Neural cell (in vitro differentiated cells): ENCODE results near the gene CROCC. TPM values are rescaled to one million over a fixed set of nuclear protein-coding genes. Genes with fewer than 3 reads are reported as not detected.
"Not testable (repeated sequence)": the region's sequence is repeated elsewhere in the genome, so short reads cannot be mapped to it uniquely, and the experiment has no call there.

Experiments
- H2AFZ ChIP-seq: fragments of 200-600, 300-800 bp; sonication (generic), shearing (Covaris generic); 2 replicates; pipeline ENCODE4 v1.6.0; 2014; ENCODE audit warnings: low read depth, mild to moderate bottlenecking, antibody characterized with exemption, low read length, moderate library complexity
- H3F3A ChIP-seq: fragments of 200-600 bp; shearing (Covaris generic); 2 replicates; pipeline ENCODE4 v1.6.1; 2016; ENCODE audit warnings: mild to moderate bottlenecking, moderate library complexity, mixed read lengths, antibody characterized with exemption, low read length; ENCODE audit not compliant: insufficient read depth, poor library complexity, severe bottlenecking
- H3K27ac ChIP-seq: fragments of 200-600, 300-800 bp; sonication (generic), shearing (Covaris generic); 2 replicates; pipeline ENCODE4 v1.5.1; 2014; ENCODE audit warnings: mild to moderate bottlenecking, low read length, moderate library complexity
- H3K27me3 ChIP-seq: fragments of 300-800, 200-600 bp; sonication (generic), shearing (Covaris generic); 2 replicates; pipeline ENCODE4 v1.6.0; 2014; ENCODE audit warnings: mild to moderate bottlenecking, low read depth, low read length, moderate library complexity; ENCODE audit not compliant: insufficient read depth
- H3K36me3 ChIP-seq: fragments of 300-800, 200-600 bp; sonication (generic), shearing (Covaris generic); 2 replicates; pipeline ENCODE4 v1.5.1; 2014; ENCODE audit warnings: mild to moderate bottlenecking, antibody characterized with exemption, low read length, moderate library complexity; ENCODE audit not compliant: insufficient read depth
- H3K4me2 ChIP-seq: fragments of 300-800, 200-600 bp; sonication (generic), shearing (Covaris generic); 2 replicates; pipeline ENCODE4 v1.6.0; 2014; ENCODE audit warnings: mild to moderate bottlenecking, low read length
- H3K4me3 ChIP-seq: fragments of 300-800, 200-600 bp; sonication (generic), shearing (Covaris generic); 2 replicates; pipeline ENCODE4 v1.5.1; 2014; ENCODE audit warnings: mild to moderate bottlenecking, low read length, moderate library complexity
- H3K79me2 ChIP-seq: fragments of 200-600 bp; shearing (Covaris generic); replicated peaks from 2 replicates; pipeline ENCODE4 v1.6.0; 2014; ENCODE audit warnings: mild to moderate bottlenecking, low read length, moderate library complexity; ENCODE audit not compliant: insufficient read depth
- H3K9ac ChIP-seq: fragments of 300-800, 200-600 bp; sonication (generic), shearing (Covaris generic); 2 replicates; pipeline ENCODE4 v1.6.1; 2016; ENCODE audit warnings: mild to moderate bottlenecking, low read length, mixed read lengths
- H3K9me2 ChIP-seq: fragments of 200-600 bp; shearing (Covaris generic); 2 replicates; pipeline ENCODE4 v1.6.1; 2016; ENCODE audit warnings: mild to moderate bottlenecking, low read length, mixed read lengths; ENCODE audit not compliant: insufficient read depth
- H3K9me3 ChIP-seq: fragments of 200-600, 300-800 bp; sonication (generic), shearing (Covaris generic); 2 replicates; pipeline ENCODE4 v1.6.1; 2016; ENCODE audit warnings: mild to moderate bottlenecking, mixed run types, low read length, moderate library complexity, mixed read lengths
- H4K20me1 ChIP-seq: fragments of 200-600 bp; shearing (Covaris generic); 2 replicates; pipeline ENCODE4 v1.6.1; 2016; ENCODE audit warnings: mild to moderate bottlenecking, mixed run types; ENCODE audit not compliant: insufficient read depth
- EP300 ChIP-seq: fragments of 450-650 bp; conservative IDR thresholded peaks from 2 replicates; pipeline ENCODE4 v1.6.1; 2014; ENCODE audit warnings: antibody characterized with exemption, mild to moderate bottlenecking, moderate library complexity; ENCODE audit not compliant: poor library complexity, severe bottlenecking
- EZH2 ChIP-seq: fragments of 200-600, 300-800 bp; shearing (Covaris generic), sonication (generic); IDR thresholded peaks from 2 replicates; pipeline ENCODE4 v1.6.1; 2014; ENCODE audit warnings: antibody characterized with exemption, low read length, borderline replicate concordance, mild to moderate bottlenecking; ENCODE audit not compliant: insufficient read depth, poor library complexity, severe bottlenecking
- MXI1 ChIP-seq: fragments of 450-650 bp; conservative IDR thresholded peaks from 2 replicates; pipeline ENCODE4 v1.6.1; 2014; ENCODE audit warnings: antibody characterized with exemption, mild to moderate bottlenecking; ENCODE audit not compliant: poor library complexity, severe bottlenecking
- POLR2AphosphoS5 ChIP-seq: IDR thresholded peaks from 2 replicates; pipeline ENCODE4 v1.6.1; 2012
- RAD21 ChIP-seq: fragments of 450-650 bp; conservative IDR thresholded peaks from 2 replicates; pipeline ENCODE4 v1.6.1; 2014; ENCODE audit warnings: antibody characterized with exemption, mild to moderate bottlenecking, moderate library complexity
- SMC3 ChIP-seq: fragments of 450-650 bp; conservative IDR thresholded peaks from 2 replicates; pipeline ENCODE4 v1.6.1; 2014; ENCODE audit warnings: antibody characterized with exemption, mild to moderate bottlenecking, moderate library complexity; ENCODE audit not compliant: poor library complexity
- TAF1 ChIP-seq: IDR thresholded peaks from 2 replicates; pipeline ENCODE4 v1.6.1; 2012; ENCODE audit warnings: low read depth
- polyA plus RNA-seq: library from polyadenylated mRNA; depleted of rRNA; stranded (reverse); fragments of >200 nt; gene quantifications from 2 replicates; pipeline ENCODE4 v1.2.3, GENCODE V29; 2014
- TF ChIP-seq, protein P1 (sequence below): IDR thresholded peaks from 2 replicates; pipeline ENCODE4 v1.6.1; 2012; ENCODE audit warnings: borderline replicate concordance
- TF ChIP-seq, protein P2 (sequence below): fragments of 450-650 bp; IDR thresholded peaks from 2 replicates; pipeline ENCODE4 v1.5.1; 2014; ENCODE audit warnings: antibody characterized with exemption, mild to moderate bottlenecking, moderate library complexity; ENCODE audit not compliant: poor library complexity, severe bottlenecking

CROCC gene
- polyA plus RNA-seq, 1 donor from 2014 or later, result 26.3 TPM

DNA sequence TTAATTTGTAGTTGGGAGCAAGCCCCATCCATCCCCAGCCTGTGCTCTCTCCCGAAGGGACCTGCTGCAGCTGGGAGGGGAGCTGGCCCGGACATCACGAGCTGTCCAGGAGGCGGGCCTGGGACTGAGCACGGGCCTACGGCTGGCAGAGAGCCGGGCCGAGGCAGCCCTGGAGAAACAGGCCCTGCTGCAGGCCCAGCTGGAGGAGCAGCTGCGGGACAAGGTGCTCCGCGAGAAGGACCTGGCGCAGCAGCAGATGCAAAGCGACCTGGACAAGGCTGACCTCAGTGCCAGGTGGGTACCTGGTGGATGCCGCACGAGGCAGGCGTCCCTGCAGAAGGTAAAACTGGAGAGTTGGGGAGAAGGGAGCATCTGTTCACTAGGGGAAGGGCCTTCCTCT lies 14.8 kb downstream of the CROCC start:
- not testable (repeated sequence) for H2AFZ ChIP-seq, H3K36me3 ChIP-seq, H3K4me2 ChIP-seq, H3K9ac ChIP-seq, H3K79me2 ChIP-seq, H4K20me1 ChIP-seq, H3F3A ChIP-seq, H3K27ac ChIP-seq, H3K27me3 ChIP-seq, H3K9me3 ChIP-seq, H3K9me2 ChIP-seq, H3K4me3 ChIP-seq

DNA sequence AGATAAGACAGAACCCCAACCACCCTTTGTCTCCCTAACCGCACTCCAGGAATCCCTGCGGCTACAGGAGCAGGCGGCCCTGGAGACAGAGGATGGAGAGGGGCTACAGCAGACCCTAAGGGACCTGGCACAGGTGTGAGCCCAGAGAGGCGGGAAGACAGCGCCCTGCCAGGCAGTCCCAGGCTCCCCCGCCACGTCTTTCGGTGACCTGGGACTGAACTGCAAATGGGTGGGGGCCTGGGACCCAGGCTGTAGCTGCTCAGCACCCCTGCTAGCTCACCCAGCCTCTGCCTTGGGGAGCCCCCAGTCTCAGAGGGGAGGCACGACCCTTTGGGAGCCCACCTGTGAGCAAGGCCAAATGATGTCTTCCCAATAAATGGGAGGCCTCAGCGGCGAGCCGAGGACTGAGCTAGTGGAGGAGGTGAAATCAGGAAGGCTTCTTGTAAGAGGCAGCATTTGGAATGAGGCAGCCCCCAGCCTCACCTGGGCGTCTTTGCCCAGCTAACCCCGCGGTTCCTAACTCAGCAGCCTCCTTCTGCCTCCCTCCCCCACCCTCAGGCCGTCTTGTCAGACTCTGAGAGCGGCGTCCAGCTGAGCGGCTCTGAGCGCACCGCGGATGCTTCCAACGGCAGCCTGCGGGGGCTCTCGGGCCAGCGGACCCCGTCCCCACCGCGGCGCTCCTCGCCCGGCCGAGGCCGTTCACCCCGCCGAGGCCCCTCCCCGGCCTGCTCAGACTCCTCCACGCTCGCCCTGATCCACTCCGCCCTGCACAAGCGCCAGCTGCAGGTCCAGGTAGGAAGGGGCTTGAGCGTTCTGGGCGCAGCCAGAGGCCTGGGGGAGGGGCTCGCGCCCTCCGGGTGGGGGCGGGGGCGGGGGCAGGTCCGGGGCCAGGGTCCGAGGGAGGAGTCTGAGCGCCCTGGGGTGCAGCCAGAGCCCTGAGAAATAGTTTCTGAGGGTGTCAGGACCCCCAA lies 16.9 kb downstream of the CROCC start:
- Histone ChIP-seq H3K27me3 (no peaks in the 10 kb centered on the region), H3K4me2 (no peak overlapping the region), H4K20me1 (no peaks in the 10 kb centered on the region), H3K4me3 (no peak overlapping the region), H3K79me2 (no peaks in the 10 kb centered on the region), H3F3A (no peaks in the 10 kb centered on the region), H3K9me2 (no peaks in the 10 kb centered on the region), H2AFZ (no peak overlapping the region), H3K36me3 (no peaks in the 10 kb centered on the region), H3K27ac (no peak overlapping the region), H3K9ac (no peak overlapping the region), H3K9me3 (no peaks in the 10 kb centered on the region)
- no peak for TF ChIP-seq POLR2AphosphoS5
- TF ChIP-seq TAF1, result no peak
- no peak for TF ChIP-seq EZH2
- no peak for TF ChIP-seq RAD21
- no peak for TF ChIP-seq MXI1
- no peak for TF ChIP-seq SMC3
- TF ChIP-seq, protein P1, sequence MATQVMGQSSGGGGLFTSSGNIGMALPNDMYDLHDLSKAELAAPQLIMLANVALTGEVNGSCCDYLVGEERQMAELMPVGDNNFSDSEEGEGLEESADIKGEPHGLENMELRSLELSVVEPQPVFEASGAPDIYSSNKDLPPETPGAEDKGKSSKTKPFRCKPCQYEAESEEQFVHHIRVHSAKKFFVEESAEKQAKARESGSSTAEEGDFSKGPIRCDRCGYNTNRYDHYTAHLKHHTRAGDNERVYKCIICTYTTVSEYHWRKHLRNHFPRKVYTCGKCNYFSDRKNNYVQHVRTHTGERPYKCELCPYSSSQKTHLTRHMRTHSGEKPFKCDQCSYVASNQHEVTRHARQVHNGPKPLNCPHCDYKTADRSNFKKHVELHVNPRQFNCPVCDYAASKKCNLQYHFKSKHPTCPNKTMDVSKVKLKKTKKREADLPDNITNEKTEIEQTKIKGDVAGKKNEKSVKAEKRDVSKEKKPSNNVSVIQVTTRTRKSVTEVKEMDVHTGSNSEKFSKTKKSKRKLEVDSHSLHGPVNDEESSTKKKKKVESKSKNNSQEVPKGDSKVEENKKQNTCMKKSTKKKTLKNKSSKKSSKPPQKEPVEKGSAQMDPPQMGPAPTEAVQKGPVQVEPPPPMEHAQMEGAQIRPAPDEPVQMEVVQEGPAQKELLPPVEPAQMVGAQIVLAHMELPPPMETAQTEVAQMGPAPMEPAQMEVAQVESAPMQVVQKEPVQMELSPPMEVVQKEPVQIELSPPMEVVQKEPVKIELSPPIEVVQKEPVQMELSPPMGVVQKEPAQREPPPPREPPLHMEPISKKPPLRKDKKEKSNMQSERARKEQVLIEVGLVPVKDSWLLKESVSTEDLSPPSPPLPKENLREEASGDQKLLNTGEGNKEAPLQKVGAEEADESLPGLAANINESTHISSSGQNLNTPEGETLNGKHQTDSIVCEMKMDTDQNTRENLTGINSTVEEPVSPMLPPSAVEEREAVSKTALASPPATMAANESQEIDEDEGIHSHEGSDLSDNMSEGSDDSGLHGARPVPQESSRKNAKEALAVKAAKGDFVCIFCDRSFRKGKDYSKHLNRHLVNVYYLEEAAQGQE, result no peak
- TF ChIP-seq, protein P2, sequence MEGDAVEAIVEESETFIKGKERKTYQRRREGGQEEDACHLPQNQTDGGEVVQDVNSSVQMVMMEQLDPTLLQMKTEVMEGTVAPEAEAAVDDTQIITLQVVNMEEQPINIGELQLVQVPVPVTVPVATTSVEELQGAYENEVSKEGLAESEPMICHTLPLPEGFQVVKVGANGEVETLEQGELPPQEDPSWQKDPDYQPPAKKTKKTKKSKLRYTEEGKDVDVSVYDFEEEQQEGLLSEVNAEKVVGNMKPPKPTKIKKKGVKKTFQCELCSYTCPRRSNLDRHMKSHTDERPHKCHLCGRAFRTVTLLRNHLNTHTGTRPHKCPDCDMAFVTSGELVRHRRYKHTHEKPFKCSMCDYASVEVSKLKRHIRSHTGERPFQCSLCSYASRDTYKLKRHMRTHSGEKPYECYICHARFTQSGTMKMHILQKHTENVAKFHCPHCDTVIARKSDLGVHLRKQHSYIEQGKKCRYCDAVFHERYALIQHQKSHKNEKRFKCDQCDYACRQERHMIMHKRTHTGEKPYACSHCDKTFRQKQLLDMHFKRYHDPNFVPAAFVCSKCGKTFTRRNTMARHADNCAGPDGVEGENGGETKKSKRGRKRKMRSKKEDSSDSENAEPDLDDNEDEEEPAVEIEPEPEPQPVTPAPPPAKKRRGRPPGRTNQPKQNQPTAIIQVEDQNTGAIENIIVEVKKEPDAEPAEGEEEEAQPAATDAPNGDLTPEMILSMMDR, result no peak
- no peak for TF ChIP-seq EP300

DNA sequence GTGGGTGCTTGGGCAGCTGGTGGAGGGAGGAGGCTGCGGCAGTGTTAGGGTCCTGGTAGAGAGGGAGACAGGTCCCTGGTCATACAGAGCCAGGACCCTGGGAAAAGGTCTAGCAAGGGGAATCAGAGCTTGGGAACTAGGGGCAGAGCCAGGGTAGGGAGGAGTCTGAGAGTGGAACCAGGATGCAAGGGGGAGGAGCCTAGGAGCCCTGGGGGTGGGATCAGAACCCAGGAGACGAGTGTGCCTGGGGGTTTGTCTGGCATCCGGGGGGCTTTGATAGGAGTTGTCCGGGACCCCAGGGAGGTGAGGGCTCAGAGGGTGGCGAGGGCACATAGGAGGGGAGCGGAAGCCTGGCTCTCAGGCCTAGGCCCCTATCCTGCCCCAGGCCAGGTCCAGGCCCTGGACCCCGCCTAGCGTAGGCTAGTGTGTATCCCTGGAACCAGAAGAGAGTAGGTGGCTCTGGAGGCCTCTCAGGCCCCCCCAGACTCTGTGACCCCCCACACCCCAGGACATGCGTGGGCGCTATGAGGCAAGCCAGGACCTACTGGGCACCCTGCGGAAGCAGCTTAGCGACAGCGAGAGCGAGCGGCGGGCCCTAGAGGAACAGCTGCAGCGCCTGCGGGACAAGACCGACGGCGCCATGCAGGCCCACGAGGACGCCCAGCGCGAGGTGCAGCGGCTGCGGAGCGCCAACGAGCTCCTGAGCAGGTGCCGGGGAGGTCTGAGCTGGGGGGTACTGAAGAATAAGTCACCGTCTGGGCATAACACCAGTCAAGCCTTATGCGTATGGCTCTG lies 17.9 kb downstream of the CROCC start:
- H3F3A ChIP-seq, H4K20me1 ChIP-seq, H3K9ac ChIP-seq, H3K36me3 ChIP-seq, H3K4me3 ChIP-seq, H3K4me2 ChIP-seq, H3K27me3 ChIP-seq, H3K79me2 ChIP-seq, H3K9me2 ChIP-seq, H3K9me3 ChIP-seq, H2AFZ ChIP-seq, H3K27ac ChIP-seq: not testable (repeated sequence)
